ENCODE results near the gene CD96. TPM values are rescaled to one million over a fixed set of nuclear protein-coding genes. Genes with fewer than 3 reads are reported as not detected.

CD96 gene
- total and polyA plus RNA-seq, 2 donors (not counting 3 experiments of a cell fraction or from before 2014, with no cell fraction given) = not detected

DNA sequence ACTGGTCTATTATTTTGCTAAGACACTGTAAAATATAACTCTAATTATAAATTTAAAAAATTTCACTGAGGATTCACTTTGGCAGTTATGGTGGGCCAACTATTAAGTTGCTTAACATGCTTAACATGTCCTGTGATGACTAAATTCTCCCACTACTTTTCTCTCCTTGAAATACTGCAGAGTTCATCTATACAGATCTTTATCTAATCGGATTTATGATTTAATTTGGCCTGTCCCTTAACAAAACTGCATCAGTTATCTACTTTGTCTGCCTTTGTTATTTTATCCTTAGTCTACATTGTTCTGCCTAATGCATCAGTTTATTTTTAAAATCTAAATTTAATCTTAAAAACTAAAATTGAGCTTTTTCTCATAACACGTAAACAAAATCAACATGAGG, 26.4 kb downstream of the CD96 start:
- DNase-seq (ENCODE audit: low read depth, low spot score) = no peak
- POLR2A ChIA-PET = no interaction called here
- no peak overlapping the region for H3K4me3 ChIP-seq (replicated peaks in 1 of 3; ENCODE audit: insufficient read depth in 1 of 3, low read depth in 1 of 3, low read length in 3 of 3)
- H3K4me1 ChIP-seq (ENCODE audit: control insufficient read depth, extremely low read depth, insufficient read depth, low read length) = no peaks in the 10 kb centered on the region
- H3K9me1 ChIP-seq (replicated peaks; ENCODE audit: control insufficient read depth, extremely low read depth, insufficient read depth, low read length) = no peaks in the 10 kb centered on the region
- H3K27me3 ChIP-seq (ENCODE audit: control insufficient read depth in 2 of 2, insufficient read depth in 2 of 2, low read length in 2 of 2) = no peaks in the 10 kb centered on the region
- H3K4me2 ChIP-seq (ENCODE audit: insufficient read depth, low read length) = no peak overlapping the region
- dilution Hi-C loops (cut with MboI; ENCODE audit: extremely low pct_ligation_motif_present, low sequenced_read_pairs) (no loop called here), intact Hi-C loops (cut with micrococcal nuclease) (no loop called here)
- no peak for TF ChIP-seq JUN (IDR thresholded peaks at IDR 0.05; ENCODE audit: borderline replicate concordance, insufficient read depth, insufficient read length, low read depth)
- no peak for TF ChIP-seq POLR2AphosphoS5 (IDR thresholded peaks at IDR 0.05; ENCODE audit: insufficient read depth, low read depth, low read length)
- TF ChIP-seq POLR2A (IDR thresholded peaks at IDR 0.05; ENCODE audit: low read depth, low read length) = no peak
- TF ChIP-seq, protein P1, sequence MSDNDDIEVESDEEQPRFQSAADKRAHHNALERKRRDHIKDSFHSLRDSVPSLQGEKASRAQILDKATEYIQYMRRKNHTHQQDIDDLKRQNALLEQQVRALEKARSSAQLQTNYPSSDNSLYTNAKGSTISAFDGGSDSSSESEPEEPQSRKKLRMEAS (IDR thresholded peaks at IDR 0.05; ENCODE audit: insufficient read depth, insufficient read length) = no peak
- H3K9ac ChIP-seq (replicated peaks; ENCODE audit: extremely low read depth, insufficient read depth, low read length) = no peak overlapping the region
- H3K36me3 ChIP-seq (ENCODE audit: control insufficient read depth in 2 of 2, extremely low read depth in 1 of 2, insufficient read depth in 2 of 2, low read length in 2 of 2) = no peaks in the 10 kb centered on the region
- H3K27ac ChIP-seq (ENCODE audit: insufficient read depth, low read depth, low read length) = no peak overlapping the region
- no TSS peak for BruUV-seq (replicated peaks)
- H3K9me3 ChIP-seq (replicated peaks; ENCODE audit: control insufficient read depth, insufficient read depth, low read length) = no peaks in the 10 kb centered on the region
- no peak for FAIRE-seq
- H4K20me1 ChIP-seq (replicated peaks; ENCODE audit: control insufficient read depth, extremely low read depth, insufficient read depth, low read length) = no peaks in the 10 kb centered on the region
- H3K79me2 ChIP-seq (ENCODE audit: control insufficient read depth, insufficient read depth, low read length) = no peaks in the 10 kb centered on the region
- H2AFZ ChIP-seq (ENCODE audit: low read depth, low read length) = no peak overlapping the region
- CTCF ChIA-PET = no interaction called here

DNA sequence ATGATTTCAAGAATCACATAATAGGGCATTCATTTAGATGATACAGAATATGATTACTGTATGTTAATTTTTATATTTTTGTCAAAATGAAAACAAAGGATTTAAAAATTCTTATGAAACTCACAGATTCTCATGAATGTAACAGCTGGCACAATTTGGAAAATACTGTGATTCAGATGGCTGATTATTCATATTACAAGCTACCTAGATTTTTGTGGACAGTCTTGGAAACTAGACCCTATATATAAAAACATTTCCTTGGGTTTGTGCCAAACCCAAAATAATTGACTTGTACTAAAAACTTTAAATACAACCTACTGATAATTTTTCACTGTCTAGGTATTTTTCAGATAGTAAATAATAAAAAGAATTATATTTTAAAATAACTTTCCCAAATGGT, 26.9 kb downstream of the CD96 start:
- no peak overlapping the region for H3K9ac ChIP-seq (replicated peaks; ENCODE audit: extremely low read depth, insufficient read depth, low read length)
- no peaks in the 10 kb centered on the region for H3K9me1 ChIP-seq (replicated peaks; ENCODE audit: control insufficient read depth, extremely low read depth, insufficient read depth, low read length)
- H3K79me2 ChIP-seq (ENCODE audit: control insufficient read depth, insufficient read depth, low read length) = no peaks in the 10 kb centered on the region
- H3K4me3 ChIP-seq (replicated peaks in 1 of 3; ENCODE audit: insufficient read depth in 1 of 3, low read depth in 1 of 3, low read length in 3 of 3) = no peak overlapping the region
- FAIRE-seq (no peak), DNase-seq (ENCODE audit: low read depth, low spot score) (no peak)
- no peaks in the 10 kb centered on the region for H3K36me3 ChIP-seq (ENCODE audit: control insufficient read depth in 2 of 2, extremely low read depth in 1 of 2, insufficient read depth in 2 of 2, low read length in 2 of 2)
- H2AFZ ChIP-seq (ENCODE audit: low read depth, low read length) = no peak overlapping the region
- H3K4me1 ChIP-seq (ENCODE audit: control insufficient read depth, extremely low read depth, insufficient read depth, low read length) = no peaks in the 10 kb centered on the region
- no TSS peak for BruUV-seq (replicated peaks)
- dilution Hi-C loops (cut with MboI; ENCODE audit: extremely low pct_ligation_motif_present, low sequenced_read_pairs) = no loop called here
- H3K27me3 ChIP-seq (ENCODE audit: control insufficient read depth in 2 of 2, insufficient read depth in 2 of 2, low read length in 2 of 2) = no peaks in the 10 kb centered on the region
- H4K20me1 ChIP-seq (replicated peaks; ENCODE audit: control insufficient read depth, extremely low read depth, insufficient read depth, low read length) = no peaks in the 10 kb centered on the region
- H3K4me2 ChIP-seq (ENCODE audit: insufficient read depth, low read length) = no peak overlapping the region
- ChIA-PET CTCF (no interaction called here), POLR2A (no interaction called here)
- intact Hi-C loops (cut with micrococcal nuclease) = no loop called here
- no peaks in the 10 kb centered on the region for H3K9me3 ChIP-seq (replicated peaks; ENCODE audit: control insufficient read depth, insufficient read depth, low read length)
- no peak overlapping the region for H3K27ac ChIP-seq (ENCODE audit: insufficient read depth, low read depth, low read length)
- TF ChIP-seq EZH2 (IDR thresholded peaks at IDR 0.05; ENCODE audit: borderline replicate concordance, low read depth, low read length, severe bottlenecking) (no peak), MYC (IDR thresholded peaks at IDR 0.05; ENCODE audit: low read depth, low read length) (no peak), POLR2AphosphoS5 (IDR thresholded peaks at IDR 0.05; ENCODE audit: insufficient read depth, low read depth, low read length) (no peak), FOS (IDR thresholded peaks at IDR 0.05; ENCODE audit: borderline replicate concordance, insufficient read depth, low read length) (no peak), JUN (IDR thresholded peaks at IDR 0.05; ENCODE audit: borderline replicate concordance, insufficient read depth, insufficient read length, low read depth) (no peak), GATA2 (IDR thresholded peaks at IDR 0.05; ENCODE audit: insufficient read depth, insufficient read length, low read depth, low read length) (no peak)
- TF ChIP-seq, protein P2, sequence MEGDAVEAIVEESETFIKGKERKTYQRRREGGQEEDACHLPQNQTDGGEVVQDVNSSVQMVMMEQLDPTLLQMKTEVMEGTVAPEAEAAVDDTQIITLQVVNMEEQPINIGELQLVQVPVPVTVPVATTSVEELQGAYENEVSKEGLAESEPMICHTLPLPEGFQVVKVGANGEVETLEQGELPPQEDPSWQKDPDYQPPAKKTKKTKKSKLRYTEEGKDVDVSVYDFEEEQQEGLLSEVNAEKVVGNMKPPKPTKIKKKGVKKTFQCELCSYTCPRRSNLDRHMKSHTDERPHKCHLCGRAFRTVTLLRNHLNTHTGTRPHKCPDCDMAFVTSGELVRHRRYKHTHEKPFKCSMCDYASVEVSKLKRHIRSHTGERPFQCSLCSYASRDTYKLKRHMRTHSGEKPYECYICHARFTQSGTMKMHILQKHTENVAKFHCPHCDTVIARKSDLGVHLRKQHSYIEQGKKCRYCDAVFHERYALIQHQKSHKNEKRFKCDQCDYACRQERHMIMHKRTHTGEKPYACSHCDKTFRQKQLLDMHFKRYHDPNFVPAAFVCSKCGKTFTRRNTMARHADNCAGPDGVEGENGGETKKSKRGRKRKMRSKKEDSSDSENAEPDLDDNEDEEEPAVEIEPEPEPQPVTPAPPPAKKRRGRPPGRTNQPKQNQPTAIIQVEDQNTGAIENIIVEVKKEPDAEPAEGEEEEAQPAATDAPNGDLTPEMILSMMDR (IDR thresholded peaks at IDR 0.05; ENCODE audit: extremely low read depth in 1 of 2, insufficient read depth in 1 of 2, low read depth in 1 of 2, low read length in 2 of 2) = no peak
- TF ChIP-seq, protein P1 (IDR thresholded peaks at IDR 0.05; ENCODE audit: insufficient read depth, insufficient read length) = no peak

Data from endothelial cell of umbilical vein (primary cell).